Hepatocyte (in vitro differentiated cells): ENCODE results near the gene LRRFIP1.
"Not testable (repeated sequence)": the region's sequence is repeated elsewhere in the genome, so short reads cannot be mapped to it uniquely, and the experiment has no call there.

Experiments used
- CTCF ChIP-seq: fragments of 200-600 bp; sonication (generic); IDR thresholded peaks from 2 replicates; pipeline ENCODE4 v1.5.1; 2016; ENCODE audit warnings: antibody characterized with exemption, mild to moderate bottlenecking; ENCODE audit not compliant: poor library complexity
- EZH2 ChIP-seq: fragments of 200-600 bp; sonication (generic); IDR thresholded peaks from 2 replicates; pipeline ENCODE4 v1.6.1; 2016; ENCODE audit warnings: antibody characterized with exemption, mild to moderate bottlenecking, borderline replicate concordance
- EZH2phosphoT487 ChIP-seq: fragments of 200-600 bp; sonication (generic); IDR thresholded peaks from one replicate; pipeline ENCODE4 v1.6.1; 2018; ENCODE audit warnings: antibody characterized with exemption, mild to moderate bottlenecking, low read depth, moderate library complexity; ENCODE audit not compliant: unreplicated experiment, severe bottlenecking

- TF ChIP-seq CTCF, EZH2, EZH2phosphoT487: not testable (repeated sequence)
Measured at GRCh38 chr2:237750441-237750840, 123.1 kb downstream of the LRRFIP1 start.
